ENCODE measurements around the gene TRIM15.
A peak's percentile ranks its signal among the peaks of the same experiment; 100 is the strongest.
"Not testable (repeated sequence)": the region's sequence is repeated elsewhere in the genome, so short reads cannot be mapped to it uniquely, and the experiment has no call there.

Gene TRIM15

DNA sequence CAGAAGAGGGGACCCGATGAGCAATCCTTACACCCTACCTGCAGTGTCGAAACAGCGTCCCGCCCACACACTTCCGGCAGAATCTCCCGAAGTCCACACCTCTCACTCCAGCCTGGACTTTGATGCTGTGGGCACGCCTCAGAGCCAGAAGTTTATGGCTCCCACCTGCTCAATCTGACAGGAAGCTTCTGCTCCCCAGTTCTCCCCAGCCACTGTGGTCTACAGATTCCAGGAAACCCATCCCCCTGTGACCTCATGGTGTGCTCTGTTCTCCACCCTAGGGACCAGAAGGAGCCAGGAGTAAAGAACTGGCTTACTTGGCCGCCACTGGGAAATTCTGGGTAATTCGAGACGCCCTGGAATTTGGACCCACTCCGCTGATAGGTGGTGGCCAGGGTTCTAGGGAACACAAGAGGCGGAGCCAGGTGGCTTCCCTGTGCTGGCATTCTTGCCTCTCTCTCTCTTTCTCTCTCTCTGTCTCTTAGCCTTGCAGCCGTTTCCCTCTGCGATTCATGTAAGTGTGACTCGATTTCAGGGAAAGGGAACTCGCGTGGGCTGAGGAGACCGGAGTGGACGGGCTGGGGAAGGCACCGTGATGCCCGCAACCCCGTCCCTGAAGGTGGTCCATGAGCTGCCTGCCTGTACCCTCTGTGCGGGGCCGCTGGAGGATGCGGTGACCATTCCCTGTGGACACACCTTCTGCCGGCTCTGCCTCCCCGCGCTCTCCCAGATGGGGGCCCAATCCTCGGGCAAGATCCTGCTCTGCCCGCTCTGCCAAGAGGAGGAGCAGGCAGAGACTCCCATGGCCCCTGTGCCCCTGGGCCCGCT, at the start of gene TRIM15:
Gene TRIM15 (plus strand): TSS at position 457 of the 828 bp plus-strand sequence. CDS start 139 bp downstream, at position 596.
- peak within 1 kb of the TSS; percentile 66 for H3K4me3 ChIP-seq (ENCODE audit: low read length)
- H3K36me3 ChIP-seq (ENCODE audit: control insufficient read depth, insufficient read depth, low read length), result no peaks in the 10 kb centered on the region
- H3K9me3 ChIP-seq (ENCODE audit: control insufficient read depth, low read length), result no peaks in the 10 kb centered on the region
- no peaks in the 10 kb centered on the region for H3K27me3 ChIP-seq (ENCODE audit: control insufficient read depth, insufficient read depth, low read length)
- H3K4me1 ChIP-seq (ENCODE audit: control insufficient read depth, insufficient read depth, low read length), result peaks cover 19% of the 10 kb centered on the region
- peak within 1 kb of the TSS; percentile 66 for H3K9ac ChIP-seq (ENCODE audit: low read length)

DNA sequence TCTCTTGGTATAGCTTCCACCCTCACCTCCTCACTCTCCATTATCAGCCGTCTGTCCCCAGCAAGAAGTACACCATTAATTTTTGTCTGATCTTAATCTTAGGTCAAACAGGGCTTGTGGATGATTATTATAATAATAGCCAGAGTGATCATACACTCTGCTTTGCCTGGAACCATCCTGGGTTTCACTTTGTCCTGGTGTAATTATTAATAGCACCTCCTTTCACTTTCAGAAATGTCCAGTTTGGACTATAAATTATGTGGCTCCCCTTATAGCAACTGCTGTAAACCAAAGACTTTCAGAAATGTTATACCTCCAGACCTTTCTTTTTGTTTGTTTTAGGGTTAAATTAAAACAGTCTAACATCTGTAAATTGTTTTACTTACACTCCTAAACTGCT, 49.5 kb upstream of the TRIM15 start:
- H3K9me3 ChIP-seq (ENCODE audit: control insufficient read depth, low read length), result no peaks in the 10 kb centered on the region
- H3K36me3 ChIP-seq (ENCODE audit: control insufficient read depth, insufficient read depth, low read length), result no peaks in the 10 kb centered on the region
- H3K27me3 ChIP-seq (ENCODE audit: control insufficient read depth, insufficient read depth, low read length), result no peaks in the 10 kb centered on the region
- peaks cover 18% of the 10 kb centered on the region for H3K4me1 ChIP-seq (ENCODE audit: control insufficient read depth, insufficient read depth, low read length)
- H3K4me3 ChIP-seq (ENCODE audit: low read length), result peak overlapping the region; percentile 47
- H3K9ac ChIP-seq (ENCODE audit: low read length), result peak overlapping the region; percentile 74

DNA sequence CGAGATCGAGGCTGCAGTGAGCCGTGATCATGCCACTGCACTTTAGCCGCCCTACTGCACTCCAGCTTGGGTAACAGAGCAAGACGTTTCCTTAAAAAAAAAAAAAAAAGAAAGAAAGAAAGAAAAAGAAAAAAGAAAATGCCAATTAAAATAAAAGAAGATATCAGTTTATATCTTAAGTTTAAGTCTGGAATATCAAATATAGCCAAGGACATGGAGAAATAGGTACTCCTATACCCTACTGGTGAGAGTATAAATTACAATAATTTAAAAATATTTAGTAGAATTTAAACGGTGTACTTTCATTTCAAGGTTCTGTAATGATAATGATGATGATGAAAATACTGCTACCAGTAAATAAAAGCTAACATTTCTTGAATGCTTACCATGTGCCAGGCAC, 46.6 kb upstream of the TRIM15 start:
- no peaks in the 10 kb centered on the region for H3K9me3 ChIP-seq (ENCODE audit: control insufficient read depth, low read length)
- H3K4me3 ChIP-seq (ENCODE audit: low read length), result no peak overlapping the region
- no peak overlapping the region for H3K9ac ChIP-seq (ENCODE audit: low read length)
- no peaks in the 10 kb centered on the region for H3K36me3 ChIP-seq (ENCODE audit: control insufficient read depth, insufficient read depth, low read length)
- H3K4me1 ChIP-seq (ENCODE audit: control insufficient read depth, insufficient read depth, low read length), result peaks cover 19% of the 10 kb centered on the region
- no peaks in the 10 kb centered on the region for H3K27me3 ChIP-seq (ENCODE audit: control insufficient read depth, insufficient read depth, low read length)

DNA sequence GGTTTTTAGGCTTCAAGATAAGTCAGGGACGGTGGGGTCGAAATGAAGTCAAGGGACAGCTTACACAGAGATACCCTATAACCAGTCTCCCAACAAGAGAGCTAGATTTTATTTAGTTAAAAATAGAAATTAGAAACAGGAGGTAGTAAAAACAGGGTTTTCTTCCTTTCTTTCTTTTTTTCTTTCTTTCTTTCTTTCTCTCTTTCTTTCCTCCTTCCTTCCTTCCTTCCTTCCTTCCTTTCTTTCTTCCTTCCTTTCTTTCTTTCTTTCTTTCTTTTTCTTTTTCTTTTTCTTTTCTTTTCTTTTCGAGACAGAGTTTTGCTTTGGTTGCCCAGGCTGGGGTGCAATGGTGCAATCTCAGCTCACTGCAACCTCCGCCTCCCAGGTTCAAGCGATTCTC, 44.7 kb upstream of the TRIM15 start:
- not testable (repeated sequence) for H3K27me3 ChIP-seq (ENCODE audit: control insufficient read depth, insufficient read depth, low read length); H3K36me3 ChIP-seq (ENCODE audit: control insufficient read depth, insufficient read depth, low read length); H3K4me3 ChIP-seq (ENCODE audit: low read length); H3K9me3 ChIP-seq (ENCODE audit: control insufficient read depth, low read length); H3K9ac ChIP-seq (ENCODE audit: low read length)
- H3K4me1 ChIP-seq (ENCODE audit: control insufficient read depth, insufficient read depth, low read length), result peaks cover 24% of the 10 kb centered on the region

DNA sequence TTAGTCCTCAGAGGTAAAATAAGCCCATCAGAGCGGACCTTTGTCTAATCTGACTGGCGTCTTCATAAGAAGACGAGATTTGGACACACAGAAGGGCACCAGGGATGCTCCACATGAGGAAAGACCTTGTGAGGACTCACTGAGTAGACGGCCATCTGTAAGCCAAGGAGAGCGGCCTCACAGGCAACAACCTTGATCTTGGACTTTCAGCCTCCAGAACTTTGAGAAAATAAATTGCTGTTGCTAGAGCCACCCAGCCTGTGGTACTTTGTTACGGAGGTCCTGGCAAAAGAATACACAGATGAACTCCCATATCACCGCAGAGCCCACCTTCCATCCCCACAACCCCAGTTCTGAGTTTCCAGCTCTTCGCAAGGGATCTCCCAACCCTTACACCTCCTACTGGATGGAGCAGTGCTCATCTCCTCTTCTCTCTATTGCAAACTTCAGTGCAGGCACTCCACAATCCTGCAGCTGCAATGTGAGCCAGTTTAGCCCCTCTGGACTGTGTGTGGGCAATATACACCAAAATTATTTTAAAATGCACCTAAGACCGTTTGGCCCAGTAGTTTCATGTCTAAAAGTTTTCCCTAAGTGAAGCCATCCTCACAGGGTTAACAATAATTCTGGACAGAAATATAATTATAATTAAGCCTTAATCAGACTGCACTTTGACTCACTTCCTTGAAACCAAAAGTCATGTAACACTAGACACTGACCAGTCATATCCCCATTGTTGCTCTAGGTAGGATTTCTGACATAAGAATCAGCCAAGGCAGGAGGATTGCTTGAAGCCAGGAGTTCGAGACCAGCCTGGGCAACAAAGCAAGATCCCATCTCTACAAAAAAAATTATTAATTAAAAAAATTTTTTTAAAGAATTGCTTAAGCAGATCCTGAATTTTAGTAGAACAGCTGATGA, 41.6 kb upstream of the TRIM15 start:
- H3K4me3 ChIP-seq (ENCODE audit: low read length), result no peak overlapping the region
- no peaks in the 10 kb centered on the region for H3K27me3 ChIP-seq (ENCODE audit: control insufficient read depth, insufficient read depth, low read length)
- H3K36me3 ChIP-seq (ENCODE audit: control insufficient read depth, insufficient read depth, low read length), result no peaks in the 10 kb centered on the region
- H3K9me3 ChIP-seq (ENCODE audit: control insufficient read depth, low read length), result no peaks in the 10 kb centered on the region
- peaks cover 22% of the 10 kb centered on the region for H3K4me1 ChIP-seq (ENCODE audit: control insufficient read depth, insufficient read depth, low read length)
- no peak overlapping the region for H3K9ac ChIP-seq (ENCODE audit: low read length)

DNA sequence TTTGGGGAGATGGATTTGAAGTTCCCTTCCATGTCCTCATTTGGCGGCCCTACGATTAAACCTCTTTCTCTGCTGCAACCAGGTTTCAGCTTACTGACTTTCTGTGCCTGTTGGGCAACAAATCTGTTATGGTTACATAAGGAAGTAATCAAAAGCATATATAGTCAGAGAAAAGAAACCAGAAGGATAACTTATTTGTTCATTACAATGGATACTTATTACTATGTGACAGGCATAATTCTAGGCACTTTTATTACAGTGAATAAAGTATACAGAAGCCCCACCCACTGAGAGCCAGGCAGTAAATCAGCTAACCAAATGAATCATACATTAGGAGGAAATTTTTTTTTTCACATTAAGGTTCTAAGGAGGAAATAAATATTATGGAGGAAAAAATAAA, 40.8 kb upstream of the TRIM15 start:
- Histone ChIP-seq H3K27me3 (ENCODE audit: control insufficient read depth, insufficient read depth, low read length) (peaks cover 3% of the 10 kb centered on the region), H3K9me3 (ENCODE audit: control insufficient read depth, low read length) (no peaks in the 10 kb centered on the region), H3K36me3 (ENCODE audit: control insufficient read depth, insufficient read depth, low read length) (no peaks in the 10 kb centered on the region), H3K4me1 (ENCODE audit: control insufficient read depth, insufficient read depth, low read length) (peaks cover 26% of the 10 kb centered on the region), H3K4me3 (ENCODE audit: low read length) (no peak overlapping the region), H3K9ac (ENCODE audit: low read length) (no peak overlapping the region)

DNA sequence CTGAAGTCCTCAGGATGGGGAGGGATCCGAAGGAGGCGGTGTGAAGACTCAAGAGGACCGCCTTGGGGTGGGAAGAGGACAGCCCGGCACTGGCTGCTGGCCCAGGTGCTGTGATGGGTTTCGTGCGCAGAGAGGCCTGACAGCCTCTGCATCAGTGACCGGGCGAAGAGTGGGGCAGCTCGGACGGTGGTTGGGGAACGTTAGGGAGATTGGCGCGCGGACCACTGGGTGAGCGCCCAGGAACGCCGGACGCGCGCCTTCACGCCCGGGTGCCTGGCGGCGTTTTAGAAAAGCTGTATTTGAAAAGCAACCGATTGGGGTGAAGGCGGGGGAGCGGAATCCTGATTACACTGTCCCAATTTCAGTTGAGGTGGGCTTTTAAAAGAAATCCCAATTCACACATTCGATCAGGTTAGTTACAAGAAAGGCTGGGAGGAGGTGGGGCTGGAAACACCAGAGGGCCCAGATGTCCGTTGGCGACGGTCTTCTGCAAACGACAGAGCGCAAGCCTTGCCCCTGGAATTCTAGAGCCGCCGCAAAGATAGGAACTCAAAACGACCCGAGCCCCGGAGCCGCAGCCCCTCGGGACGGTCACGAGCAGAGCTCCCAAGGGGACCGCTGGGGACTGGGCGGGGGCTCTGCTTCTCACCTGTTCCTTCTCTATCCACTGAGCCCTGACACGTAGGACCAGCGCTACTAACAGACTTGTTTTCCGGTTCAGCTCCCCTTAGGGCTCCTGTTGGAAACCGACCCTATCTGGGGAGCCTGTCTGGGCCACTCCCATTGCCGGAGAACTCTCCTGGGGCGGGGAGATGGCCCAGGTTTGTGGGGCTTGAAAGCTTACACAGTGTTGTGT, 35.9 kb upstream of the TRIM15 start:
- Histone ChIP-seq H3K4me1 (ENCODE audit: control insufficient read depth, insufficient read depth, low read length) (peaks cover 43% of the 10 kb centered on the region), H3K9ac (ENCODE audit: low read length) (peak overlapping the region; percentile 62)

DNA sequence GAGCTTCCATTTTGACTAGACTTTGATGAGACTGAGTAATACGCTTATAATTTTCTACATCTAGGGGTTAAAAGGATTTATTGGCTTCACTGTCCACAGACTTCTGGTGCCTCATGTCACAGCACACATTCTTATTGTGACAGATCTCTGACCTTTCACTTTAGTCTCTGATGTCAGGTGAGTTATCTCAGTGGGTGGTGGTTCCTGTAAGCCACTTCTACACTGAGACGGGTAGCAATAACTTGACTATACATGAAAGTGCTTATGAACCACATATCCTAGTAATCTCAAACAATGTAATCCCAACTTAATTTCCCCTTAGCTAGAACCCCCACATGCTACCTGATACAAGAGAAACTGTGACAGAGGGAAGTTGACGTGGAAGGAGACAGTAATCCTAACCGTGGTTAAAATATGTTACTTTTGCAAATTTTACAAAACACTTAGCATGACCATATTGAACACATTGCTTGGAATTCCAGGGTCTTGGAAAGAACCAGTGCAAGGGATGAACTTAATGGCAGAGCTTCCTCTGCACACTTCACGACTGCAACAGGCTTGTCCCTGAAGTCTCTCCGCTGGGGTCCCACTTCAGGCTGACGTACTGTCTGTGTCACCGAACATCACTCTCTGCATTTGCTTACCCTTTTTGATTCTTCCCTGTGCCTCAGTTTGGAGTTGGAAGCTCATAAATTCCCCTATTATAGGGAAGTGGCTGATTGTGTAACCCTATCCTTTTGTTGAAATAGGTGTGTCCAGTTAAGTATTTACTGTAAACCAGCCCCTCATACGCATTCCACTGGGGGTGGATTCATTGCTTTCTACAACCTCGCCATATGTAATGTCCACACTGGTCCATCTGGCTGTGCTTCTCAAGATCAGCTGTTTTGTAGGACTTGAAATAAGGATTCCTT, 33.8 kb upstream of the TRIM15 start:
- H3K27me3 ChIP-seq (ENCODE audit: control insufficient read depth, insufficient read depth, low read length), result peaks cover 4% of the 10 kb centered on the region

More for the DNA sequence above, 35.9 kb upstream of the TRIM15 start:
- no peak overlapping the region for H3K4me3 ChIP-seq (ENCODE audit: low read length)
- H3K27me3 ChIP-seq (ENCODE audit: control insufficient read depth, insufficient read depth, low read length), result peaks cover 4% of the 10 kb centered on the region
- no peaks in the 10 kb centered on the region for H3K36me3 ChIP-seq (ENCODE audit: control insufficient read depth, insufficient read depth, low read length)
- no peaks in the 10 kb centered on the region for H3K9me3 ChIP-seq (ENCODE audit: control insufficient read depth, low read length)

DNA sequence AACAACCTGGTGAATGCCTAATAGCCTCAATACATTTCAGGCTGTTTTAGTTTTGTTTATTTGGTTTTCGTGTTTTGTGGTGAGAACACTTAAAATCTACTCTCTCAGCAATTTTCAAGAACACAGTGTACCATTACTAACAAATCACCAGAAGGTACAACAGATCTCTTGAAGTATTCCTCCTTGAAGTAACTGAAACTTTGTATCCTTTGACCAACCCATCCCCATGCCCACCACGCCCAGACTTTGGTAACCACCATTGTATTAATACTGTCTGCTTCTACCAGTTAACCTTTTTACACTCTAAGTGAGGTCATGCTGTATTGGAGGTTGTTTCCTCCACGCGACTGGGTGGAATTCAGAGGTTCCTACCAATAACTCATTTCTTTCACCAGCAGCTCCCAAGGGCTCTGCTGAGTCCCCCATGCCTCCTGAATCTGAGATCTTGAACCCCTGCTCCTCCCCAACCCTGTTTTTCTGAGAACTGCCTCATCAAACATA, 33.1 kb upstream of the TRIM15 start:
- Histone ChIP-seq H3K9me3 (ENCODE audit: control insufficient read depth, low read length) (no peaks in the 10 kb centered on the region), H3K4me3 (ENCODE audit: low read length) (no peak overlapping the region), H3K4me1 (ENCODE audit: control insufficient read depth, insufficient read depth, low read length) (peaks cover 29% of the 10 kb centered on the region), H3K36me3 (ENCODE audit: control insufficient read depth, insufficient read depth, low read length) (no peaks in the 10 kb centered on the region), H3K9ac (ENCODE audit: low read length) (no peak overlapping the region), H3K27me3 (ENCODE audit: control insufficient read depth, insufficient read depth, low read length) (peaks cover 4% of the 10 kb centered on the region)

More for the DNA sequence above, 33.8 kb upstream of the TRIM15 start:
- H3K4me1 ChIP-seq (ENCODE audit: control insufficient read depth, insufficient read depth, low read length), result peaks cover 30% of the 10 kb centered on the region
- no peaks in the 10 kb centered on the region for H3K36me3 ChIP-seq (ENCODE audit: control insufficient read depth, insufficient read depth, low read length)
- no peak overlapping the region for H3K4me3 ChIP-seq (ENCODE audit: low read length)
- no peak overlapping the region for H3K9ac ChIP-seq (ENCODE audit: low read length)
- H3K9me3 ChIP-seq (ENCODE audit: control insufficient read depth, low read length), result no peaks in the 10 kb centered on the region

DNA sequence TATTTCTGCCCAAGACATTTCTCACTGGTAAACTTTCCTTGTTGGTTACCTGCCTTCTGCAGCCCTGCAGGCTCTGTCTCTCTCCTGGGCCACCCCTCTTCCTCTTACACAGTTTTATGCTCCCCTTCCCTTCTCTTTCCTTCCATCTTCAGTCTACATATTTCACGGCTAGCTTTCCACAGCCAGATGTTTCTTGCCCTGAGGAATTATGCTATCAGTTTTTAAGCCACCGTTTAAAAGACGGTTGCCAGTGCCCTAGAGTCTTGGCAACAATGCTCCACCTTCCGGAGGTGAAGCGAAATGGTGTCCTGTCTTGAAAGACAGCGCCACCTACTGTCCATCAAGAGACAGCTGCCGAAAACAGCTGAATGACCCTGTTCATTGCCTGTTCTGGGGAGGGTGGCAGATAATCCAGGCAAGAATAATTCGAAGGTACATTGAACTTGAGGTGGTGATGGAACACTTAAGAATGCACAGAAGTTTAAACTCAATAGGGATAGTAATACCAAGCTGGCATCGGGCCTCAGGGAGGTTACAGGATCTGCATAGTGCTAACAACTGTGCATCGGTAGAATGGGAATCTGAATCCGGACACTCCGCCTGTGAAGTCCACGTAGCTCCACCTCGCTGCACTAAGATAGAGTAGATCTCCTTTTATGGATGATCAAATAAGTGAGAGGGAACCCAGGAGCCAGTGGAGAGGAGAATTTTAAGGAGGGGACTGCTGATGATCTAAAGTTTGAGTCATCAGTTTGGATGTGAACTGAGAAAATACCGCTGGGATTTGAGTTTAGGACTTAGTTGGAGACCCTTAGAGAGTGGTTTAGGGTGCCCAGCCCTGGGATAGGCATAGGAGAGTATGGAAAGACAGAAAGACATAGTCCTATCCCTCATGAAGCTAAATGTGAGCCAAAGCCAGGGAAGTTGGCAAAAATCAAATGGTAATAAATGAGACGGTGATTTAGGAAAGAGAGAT, 32.2 kb upstream of the TRIM15 start:
- Histone ChIP-seq H3K36me3 (ENCODE audit: control insufficient read depth, insufficient read depth, low read length) (no peaks in the 10 kb centered on the region), H3K27me3 (ENCODE audit: control insufficient read depth, insufficient read depth, low read length) (peaks cover 4% of the 10 kb centered on the region), H3K9me3 (ENCODE audit: control insufficient read depth, low read length) (no peaks in the 10 kb centered on the region), H3K4me3 (ENCODE audit: low read length) (no peak overlapping the region), H3K9ac (ENCODE audit: low read length) (peak overlapping the region; percentile 1), H3K4me1 (ENCODE audit: control insufficient read depth, insufficient read depth, low read length) (peaks cover 39% of the 10 kb centered on the region)

Data from mucosa of stomach (tissue), 1 donor.